ENCODE measurements around the gene PPP1CB. TPM values are rescaled to one million over a fixed set of nuclear protein-coding genes. Genes with fewer than 3 reads are reported as not detected.
"Not testable (repeated sequence)": the region's sequence is repeated elsewhere in the genome, so short reads cannot be mapped to it uniquely, and the experiment has no call there.

The PPP1CB gene
- polyA plus RNA-seq, 3 donors: 149 to 159 (median 154) TPM

GRCh38 chr2:28767337-28767736 is 15.7 kb downstream of the PPP1CB start:
- no peak for DNase-seq

GRCh38 chr2:28768422-28768821 is 16.8 kb downstream of the PPP1CB start:
- DNase-seq: no peak

- no peak for DNase-seq
Observed at GRCh38 chr2:28768952-28769351, 17.3 kb downstream of the PPP1CB start.

- DNase-seq: no peak
Observed at GRCh38 chr2:28772351-28772750, 20.7 kb downstream of the PPP1CB start.

- no peak for DNase-seq
Observed at GRCh38 chr2:28776471-28776870, 24.8 kb downstream of the PPP1CB start.

- DNase-seq: no peak
Observed at GRCh38 chr2:28778392-28778791, 26.8 kb downstream of the PPP1CB start.

GRCh38 chr2:28779001-28779400 is 27.4 kb downstream of the PPP1CB start:
- no peak for DNase-seq

- DNase-seq: no peak
Observed at GRCh38 chr2:28780496-28780895, 28.9 kb downstream of the PPP1CB start.

GRCh38 chr2:28782423-28782822 is 30.8 kb downstream of the PPP1CB start:
- DNase-seq: no peak

GRCh38 chr2:28784570-28784969 is 32.9 kb downstream of the PPP1CB start:
- not testable (repeated sequence) for DNase-seq

- no peak for DNase-seq
Observed at GRCh38 chr2:28796620-28797019, 45.0 kb downstream of the PPP1CB start.

GRCh38 chr2:28801726-28802125 is 50.1 kb downstream of the PPP1CB start:
- DNase-seq: no peak

GRCh38 chr2:28802975-28803429 is 51.4 kb downstream of the PPP1CB start:
- no peak for DNase-seq

GRCh38 chr2:28809927-28810326 is 58.3 kb downstream of the PPP1CB start:
- no peak for DNase-seq

GRCh38 chr2:28810384-28811285 is 59.0 kb downstream of the PPP1CB start, which contains the start of gene SPDYA:
SPDYA (plus strand) TSS chr2:28810834; CDS start chr2:28816015, 5,181 bp downstream.
- peak; percentile 57 for DNase-seq

GRCh38 chr2:28818053-28818452 is 66.4 kb downstream of the PPP1CB start:
- DNase-seq: no peak

GRCh38 chr2:28821295-28821958 is 69.8 kb downstream of the PPP1CB start:
- peak; percentile 51 for DNase-seq

- DNase-seq: no peak
Observed at GRCh38 chr2:28822036-28822435, 70.4 kb downstream of the PPP1CB start.

- no peak for DNase-seq
Observed at GRCh38 chr2:28824207-28824606, 72.6 kb downstream of the PPP1CB start.

GRCh38 chr2:28824870-28825269 is 73.2 kb downstream of the PPP1CB start:
- no peak for DNase-seq

- DNase-seq: no peak
Observed at GRCh38 chr2:28828382-28828781, 76.8 kb downstream of the PPP1CB start.

- no peak for DNase-seq
Observed at GRCh38 chr2:28833740-28834470, 82.3 kb downstream of the PPP1CB start.

All from renal pelvis (tissue), 4 donors.